Measurements from ENCODE around the gene TFPI. TPM values are rescaled to one million over a fixed set of nuclear protein-coding genes. Genes with fewer than 3 reads are reported as not detected.
A peak's percentile ranks its signal among the peaks of the same experiment; 100 is the strongest.

TFPI gene
- total RNA-seq, 2 donors from 2014 or later, result 0.05 to 0.19 TPM

DNA sequence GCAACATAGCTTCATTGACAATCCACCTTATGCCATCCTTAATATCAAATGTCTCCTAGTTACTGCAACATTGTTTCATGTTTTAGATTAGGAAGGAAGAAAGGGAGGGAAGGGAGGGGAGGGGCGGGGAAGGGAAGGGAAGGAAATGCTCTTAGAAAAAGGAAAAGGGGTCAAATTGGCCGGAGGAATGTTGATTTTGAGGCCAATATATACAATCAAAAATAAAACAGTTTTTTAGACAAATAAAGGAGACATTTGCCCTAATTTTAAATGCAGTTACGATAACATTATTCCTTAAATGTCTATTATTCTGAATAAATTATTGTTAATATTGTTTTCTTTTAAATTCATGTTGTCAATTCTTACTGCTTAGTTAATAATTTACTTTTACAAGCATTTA lies 72.7 kb downstream of the TFPI start:
- Mint-ChIP-seq H3K36me3 (ENCODE audit: insufficient read depth in 2 of 2) (no peaks in the 10 kb centered on the region), H3K27ac (no peak overlapping the region), H3K27me3 (ENCODE audit: low read depth) (no peaks in the 10 kb centered on the region), H3K4me1 (ENCODE audit: low read depth) (no peaks in the 10 kb centered on the region), H3K9me3 (no peaks in the 10 kb centered on the region), H3K4me3 (no peak overlapping the region)
- DNase-seq (no peak), ATAC-seq (replicated peaks in 1 of 2) (no peak)

DNA sequence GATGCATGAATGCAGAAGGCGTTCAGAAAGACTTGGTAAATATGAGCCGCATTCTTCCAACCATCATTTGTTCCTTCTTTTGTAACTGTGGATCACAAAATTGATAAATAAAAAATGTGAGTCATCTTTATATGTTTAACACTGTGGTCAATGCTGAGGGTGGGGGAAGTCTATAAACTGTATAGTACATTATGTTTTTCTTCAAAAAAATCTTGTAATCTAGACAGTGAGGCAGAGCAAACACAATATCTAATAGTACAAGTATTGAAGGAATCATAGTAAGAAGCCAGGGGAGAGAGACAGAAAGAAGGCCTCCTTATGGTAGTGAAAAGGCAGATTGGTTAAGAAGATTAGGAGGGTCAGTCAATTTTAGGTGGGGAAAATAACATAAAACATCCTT lies 75.5 kb downstream of the TFPI start:
- Mint-ChIP-seq H3K9me3 (no peaks in the 10 kb centered on the region), H3K27me3 (ENCODE audit: low read depth) (no peaks in the 10 kb centered on the region), H3K27ac (no peak overlapping the region), H3K36me3 (ENCODE audit: insufficient read depth in 2 of 2) (no peaks in the 10 kb centered on the region), H3K4me1 (ENCODE audit: low read depth) (no peaks in the 10 kb centered on the region), H3K4me3 (no peak overlapping the region)
- no peak for ATAC-seq (replicated peaks in 1 of 2)
- DNase-seq, result no peak

DNA sequence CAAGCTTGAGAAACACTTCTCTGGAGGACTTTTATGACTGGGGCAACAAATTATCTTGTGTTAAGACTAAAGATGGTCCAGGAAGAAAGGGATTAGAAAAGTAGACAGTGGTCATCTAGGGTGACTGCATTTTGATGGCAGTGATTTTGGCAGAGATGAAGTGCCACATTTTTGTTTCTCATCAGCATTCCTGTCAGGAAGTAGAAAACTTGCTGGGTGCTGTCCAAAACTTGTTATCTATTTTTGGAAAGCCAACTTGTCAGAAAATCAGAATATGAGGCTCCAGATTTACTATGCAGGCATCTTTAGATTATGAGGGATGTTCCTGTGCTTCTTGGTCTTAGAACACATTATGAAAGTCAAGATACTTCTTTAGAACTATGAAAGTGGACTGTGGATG lies 77.2 kb downstream of the TFPI start:
- Mint-ChIP-seq H3K4me1 (ENCODE audit: low read depth) (no peaks in the 10 kb centered on the region), H3K4me3 (no peak overlapping the region)
- no peak for ATAC-seq (replicated peaks in 1 of 2)

DNA sequence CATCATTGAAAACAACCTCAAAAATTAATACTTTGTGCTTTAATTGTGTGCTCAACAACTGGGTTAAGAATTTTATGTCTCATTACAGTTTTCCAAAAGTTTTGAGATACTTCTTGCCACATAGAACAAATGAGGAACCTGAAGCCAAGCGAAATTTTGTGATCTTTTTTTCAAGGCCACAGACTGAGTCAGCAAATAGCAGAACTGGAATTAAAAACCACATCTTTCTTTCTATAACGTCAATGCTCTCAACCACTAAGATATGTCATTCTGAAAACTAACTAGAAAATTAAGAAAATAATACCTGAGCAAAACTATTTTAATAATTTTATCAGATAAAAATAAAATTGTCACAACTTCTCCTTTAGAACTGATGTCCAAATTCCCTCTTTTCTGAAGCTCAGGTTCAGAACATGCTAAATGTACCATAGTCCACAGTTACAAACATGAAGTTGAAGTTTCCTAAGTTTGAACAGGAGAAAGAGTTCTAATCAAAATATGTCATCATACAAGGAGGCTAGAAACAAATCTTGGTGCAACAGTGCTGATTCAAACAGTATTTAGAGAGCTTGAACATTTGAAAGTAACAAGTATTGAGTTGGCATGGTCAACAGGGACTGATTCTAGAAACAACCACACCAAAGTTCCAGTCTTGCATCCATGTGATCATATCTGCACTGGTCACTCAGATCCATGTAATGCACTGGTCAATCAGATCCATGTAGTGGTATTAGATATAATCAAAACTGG lies 78.6 kb downstream of the TFPI start:
- Mint-ChIP-seq H3K4me3 (no peak overlapping the region), H3K36me3 (ENCODE audit: insufficient read depth in 2 of 2) (no peaks in the 10 kb centered on the region), H3K27ac (no peak overlapping the region), H3K27me3 (ENCODE audit: low read depth) (no peaks in the 10 kb centered on the region), H3K9me3 (no peaks in the 10 kb centered on the region), H3K4me1 (ENCODE audit: low read depth) (no peaks in the 10 kb centered on the region)
- peak in 1 of 2 donors; percentile 40 for ATAC-seq (replicated peaks in 1 of 2)
- no peak for DNase-seq

More for the DNA sequence above, 77.2 kb downstream of the TFPI start:
- H3K27ac Mint-ChIP-seq, result no peak overlapping the region
- no peak for DNase-seq
- no peaks in the 10 kb centered on the region for H3K9me3 Mint-ChIP-seq
- H3K36me3 Mint-ChIP-seq (ENCODE audit: insufficient read depth in 2 of 2), result no peaks in the 10 kb centered on the region
- H3K27me3 Mint-ChIP-seq (ENCODE audit: low read depth), result no peaks in the 10 kb centered on the region

DNA sequence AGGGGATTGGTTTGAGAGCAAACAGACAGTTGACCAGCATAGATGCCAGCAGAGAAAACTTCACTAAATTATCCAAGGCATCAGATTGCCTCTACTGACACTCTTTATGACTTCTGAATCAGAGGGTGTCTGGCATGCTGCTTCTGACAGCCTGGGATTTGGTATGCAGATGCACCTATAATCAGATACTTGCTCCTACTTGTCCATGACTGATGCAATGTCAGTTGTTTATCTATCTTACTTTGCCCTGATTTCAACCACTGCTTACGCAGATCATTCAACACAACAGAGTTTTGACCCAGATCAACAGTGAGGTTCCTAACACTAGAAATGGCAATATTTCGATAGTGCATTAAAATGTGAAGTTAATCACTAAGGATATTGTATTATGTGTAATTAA lies 83.5 kb downstream of the TFPI start:
- H3K36me3 Mint-ChIP-seq (ENCODE audit: insufficient read depth in 2 of 2), result no peaks in the 10 kb centered on the region

DNA sequence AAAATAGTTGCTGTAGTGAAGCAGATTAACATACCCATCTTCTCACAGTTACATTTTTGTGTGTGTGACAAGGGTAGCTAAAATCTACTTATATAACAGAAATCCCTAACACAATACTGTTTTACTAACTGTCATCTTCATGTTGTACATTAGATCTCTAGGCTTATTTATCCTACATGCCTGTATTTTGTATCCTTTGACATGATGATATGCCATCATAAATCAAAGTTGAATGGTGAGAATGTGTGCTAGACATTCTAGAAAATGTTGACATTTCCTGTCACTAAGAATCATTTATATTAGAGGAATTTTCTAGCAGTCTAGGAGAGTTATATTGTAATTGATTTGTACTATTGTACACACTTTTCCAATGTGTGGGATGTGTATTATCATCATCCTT lies 84.7 kb downstream of the TFPI start:
- DNase-seq (no peak), ATAC-seq (replicated peaks in 1 of 2) (no peak)
- H3K9me3 Mint-ChIP-seq, result no peaks in the 10 kb centered on the region

More for the DNA sequence above, 83.5 kb downstream of the TFPI start:
- no peak overlapping the region for H3K4me3 Mint-ChIP-seq
- ATAC-seq (replicated peaks in 1 of 2), result no peak
- no peak overlapping the region for H3K27ac Mint-ChIP-seq
- no peaks in the 10 kb centered on the region for H3K9me3 Mint-ChIP-seq
- H3K4me1 Mint-ChIP-seq (ENCODE audit: low read depth), result no peaks in the 10 kb centered on the region
- no peaks in the 10 kb centered on the region for H3K27me3 Mint-ChIP-seq (ENCODE audit: low read depth)
- no peak for DNase-seq

DNA sequence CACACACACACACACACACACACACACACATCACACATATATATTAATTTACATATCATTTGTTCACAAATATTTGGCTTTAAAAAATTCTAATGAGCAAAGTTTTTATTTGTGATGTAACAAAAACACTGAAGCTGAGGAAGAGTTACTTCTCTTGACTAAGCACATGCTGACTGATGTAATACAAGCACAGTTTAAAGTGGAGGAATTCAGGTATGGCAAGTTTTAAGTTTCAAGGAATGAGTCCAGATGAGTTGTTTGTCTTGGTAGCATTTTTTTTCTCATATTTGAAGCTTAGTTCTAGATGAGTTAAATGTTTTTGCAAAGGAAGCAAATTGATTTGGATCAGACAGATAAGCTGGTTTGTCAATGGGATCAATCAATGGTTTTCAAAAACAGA lies 86.0 kb downstream of the TFPI start:
- Mint-ChIP-seq H3K27me3 (ENCODE audit: low read depth) (no peaks in the 10 kb centered on the region), H3K36me3 (ENCODE audit: insufficient read depth in 2 of 2) (no peaks in the 10 kb centered on the region)
- no peak for ATAC-seq (replicated peaks in 1 of 2)

More for the DNA sequence above, 84.7 kb downstream of the TFPI start:
- Mint-ChIP-seq H3K4me3 (no peak overlapping the region), H3K27ac (no peak overlapping the region), H3K27me3 (ENCODE audit: low read depth) (no peaks in the 10 kb centered on the region), H3K4me1 (ENCODE audit: low read depth) (no peaks in the 10 kb centered on the region), H3K36me3 (ENCODE audit: insufficient read depth in 2 of 2) (no peaks in the 10 kb centered on the region)

DNA sequence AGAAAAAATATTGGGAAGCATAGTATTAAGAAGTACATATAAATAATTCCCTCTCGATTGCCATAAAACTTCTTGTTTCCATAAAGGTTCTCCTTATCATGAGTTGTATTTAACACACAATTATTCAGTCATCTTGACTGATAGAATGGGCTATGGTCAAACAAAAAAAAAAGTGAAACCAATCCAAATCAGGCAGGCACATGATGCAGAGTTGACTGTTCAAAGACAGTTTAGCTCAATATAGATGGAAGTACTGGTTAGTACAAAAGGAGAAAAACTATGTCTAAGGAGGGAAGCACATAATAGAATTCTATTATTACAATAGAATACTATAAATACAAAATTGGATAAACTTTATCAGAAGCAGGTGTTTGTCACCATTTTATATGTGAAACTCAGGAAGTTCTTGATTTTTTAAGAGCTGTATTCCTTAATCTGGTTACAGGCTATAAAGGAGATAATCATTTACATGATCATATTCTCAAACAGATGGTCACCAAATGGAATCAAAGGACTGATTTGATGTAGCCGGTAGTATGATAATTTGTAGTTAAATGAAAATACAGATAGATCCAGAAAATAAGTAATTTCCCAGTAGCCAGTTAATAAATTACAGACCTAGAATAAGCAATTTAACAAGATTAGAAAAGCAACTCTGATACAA lies 88.0 kb downstream of the TFPI start:
- Mint-ChIP-seq H3K4me1 (ENCODE audit: low read depth) (no peaks in the 10 kb centered on the region), H3K27ac (no peak overlapping the region), H3K9me3 (no peaks in the 10 kb centered on the region), H3K36me3 (ENCODE audit: insufficient read depth in 2 of 2) (no peaks in the 10 kb centered on the region), H3K27me3 (ENCODE audit: low read depth) (no peaks in the 10 kb centered on the region), H3K4me3 (no peak overlapping the region)
- DNase-seq, result no peak
- no peak for ATAC-seq (replicated peaks in 1 of 2)

More for the DNA sequence above, 86.0 kb downstream of the TFPI start:
- no peaks in the 10 kb centered on the region for H3K4me1 Mint-ChIP-seq (ENCODE audit: low read depth)
- no peak overlapping the region for H3K27ac Mint-ChIP-seq
- no peak overlapping the region for H3K4me3 Mint-ChIP-seq
- H3K9me3 Mint-ChIP-seq, result no peaks in the 10 kb centered on the region
- no peak for DNase-seq

DNA sequence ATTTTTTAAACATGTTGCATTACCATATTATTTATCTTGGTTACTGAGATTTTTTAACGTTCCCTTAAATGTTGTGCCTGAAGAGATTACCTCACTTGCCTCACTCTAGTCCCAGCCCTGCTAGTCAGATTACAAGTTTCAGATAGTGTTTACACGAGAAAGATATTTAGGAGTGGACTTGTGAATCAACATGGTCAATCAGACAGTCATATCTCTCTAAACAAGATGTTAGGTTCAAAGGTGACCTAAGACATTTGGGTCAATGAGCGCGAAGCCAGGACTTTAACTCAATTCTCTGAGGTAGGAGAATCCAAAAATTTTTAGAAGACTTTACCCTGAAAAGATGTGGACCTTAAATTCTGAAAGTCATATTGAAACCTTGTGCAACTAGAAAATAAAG lies 91.4 kb downstream of the TFPI start:
- Mint-ChIP-seq H3K27ac (no peak overlapping the region), H3K9me3 (no peaks in the 10 kb centered on the region)
- no peak for ATAC-seq (replicated peaks in 1 of 2)

DNA sequence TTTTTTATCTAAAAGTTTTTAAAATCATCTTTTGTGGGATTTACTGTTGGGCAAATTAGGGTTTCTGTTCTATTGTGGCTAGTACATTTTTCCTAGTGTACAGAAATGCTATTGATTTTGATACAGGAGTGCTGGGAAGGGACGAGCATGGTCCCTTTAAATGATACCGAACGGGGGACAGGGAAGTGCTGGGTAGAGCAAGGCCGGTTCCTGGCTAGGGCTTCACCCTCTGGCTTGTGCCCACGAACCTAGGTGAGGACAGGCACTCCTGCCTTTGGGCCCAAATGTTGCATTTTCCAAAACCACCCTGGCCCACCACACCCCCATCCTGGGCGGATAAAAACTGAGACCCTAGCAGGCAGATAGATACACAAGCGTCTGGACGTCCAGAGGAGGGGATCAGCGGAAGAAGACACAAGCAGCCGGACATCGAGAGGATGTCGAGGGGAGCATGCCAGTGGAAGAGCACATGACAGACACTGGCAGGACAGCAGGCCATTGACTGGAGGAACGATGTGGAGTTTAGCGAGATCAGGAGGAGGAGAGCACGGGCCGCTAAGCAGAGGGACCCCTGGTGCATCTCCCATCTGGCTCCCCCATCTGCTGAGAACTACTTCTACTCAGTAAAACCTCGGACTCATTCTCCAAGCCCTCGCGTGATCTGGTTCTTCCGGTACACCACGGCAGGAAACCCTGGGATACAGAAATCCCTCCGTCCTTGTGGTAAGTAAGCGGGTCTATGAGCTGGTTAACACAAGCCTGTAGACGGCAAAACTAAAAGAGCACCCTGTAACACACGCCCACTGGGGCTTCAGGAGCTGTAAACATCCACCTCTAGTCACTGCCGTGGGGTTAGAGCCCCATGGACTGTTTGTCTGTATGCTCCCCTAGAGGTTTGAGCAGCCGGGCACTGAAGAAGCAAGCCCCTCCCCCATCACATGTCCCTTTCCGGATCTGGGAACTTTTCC lies 92.7 kb downstream of the TFPI start:
- Mint-ChIP-seq H3K4me1 (ENCODE audit: low read depth) (no peaks in the 10 kb centered on the region), H3K27ac (no peak overlapping the region), H3K36me3 (ENCODE audit: insufficient read depth in 2 of 2) (no peaks in the 10 kb centered on the region), H3K4me3 (no peak overlapping the region), H3K27me3 (ENCODE audit: low read depth) (no peaks in the 10 kb centered on the region), H3K9me3 (no peaks in the 10 kb centered on the region)
- ATAC-seq (replicated peaks in 1 of 2) (no peak), DNase-seq (no peak)

More for the DNA sequence above, 91.4 kb downstream of the TFPI start:
- H3K27me3 Mint-ChIP-seq (ENCODE audit: low read depth), result no peaks in the 10 kb centered on the region
- H3K4me3 Mint-ChIP-seq, result no peak overlapping the region
- H3K4me1 Mint-ChIP-seq (ENCODE audit: low read depth), result no peaks in the 10 kb centered on the region
- no peak for DNase-seq
- H3K36me3 Mint-ChIP-seq (ENCODE audit: insufficient read depth in 2 of 2), result no peaks in the 10 kb centered on the region

DNA sequence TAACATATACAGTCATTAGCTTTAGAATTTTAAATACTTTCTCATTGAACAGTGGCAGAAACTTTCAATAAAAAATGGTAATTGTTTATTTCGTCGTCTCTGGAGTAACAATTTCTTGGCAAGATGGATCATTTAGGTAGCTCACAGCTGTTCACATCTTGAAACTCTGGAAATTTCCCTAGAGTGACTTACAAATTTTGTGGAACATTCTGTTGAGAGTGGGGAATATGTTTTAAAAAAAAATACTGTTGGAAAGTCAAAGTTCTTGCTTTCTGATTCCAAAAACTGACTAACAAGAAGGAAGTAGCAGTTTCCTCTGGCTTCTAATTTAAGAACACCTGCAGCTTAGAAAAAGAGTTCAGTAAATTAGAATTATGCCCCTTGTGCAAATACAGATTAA lies 95.0 kb downstream of the TFPI start:
- Mint-ChIP-seq H3K4me3 (no peak overlapping the region), H3K4me1 (ENCODE audit: low read depth) (no peaks in the 10 kb centered on the region), H3K9me3 (no peaks in the 10 kb centered on the region), H3K36me3 (ENCODE audit: insufficient read depth in 2 of 2) (no peaks in the 10 kb centered on the region), H3K27me3 (ENCODE audit: low read depth) (no peaks in the 10 kb centered on the region), H3K27ac (no peak overlapping the region)
- DNase-seq, result no peak
- no peak for ATAC-seq (replicated peaks in 1 of 2)

DNA sequence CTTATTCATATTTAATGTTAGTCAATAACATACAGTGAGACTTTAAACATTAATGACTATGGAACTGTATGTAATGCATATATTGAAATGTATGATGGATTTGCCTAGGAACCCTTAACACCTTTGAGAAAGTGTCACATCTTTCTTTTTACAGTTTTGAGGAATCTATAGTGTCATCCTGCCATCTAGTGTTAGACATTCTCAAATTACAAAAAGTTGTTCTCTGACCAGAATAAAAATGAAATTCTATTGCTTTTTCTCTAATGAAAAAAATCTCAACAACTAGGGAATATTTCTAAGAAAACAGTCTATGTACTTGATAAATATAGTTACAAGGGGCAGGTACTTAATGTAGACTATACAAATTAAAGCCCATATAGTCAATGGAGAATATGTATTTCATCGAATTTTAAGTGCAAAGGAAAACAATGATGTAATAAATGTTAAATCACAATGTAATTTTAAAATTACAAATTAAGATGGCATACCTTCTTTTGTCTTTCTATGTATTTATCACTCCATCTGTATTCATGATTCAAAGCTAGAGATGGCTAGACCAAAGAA lies 101.1 kb downstream of the TFPI start:
- no peaks in the 10 kb centered on the region for H3K9me3 Mint-ChIP-seq
- ATAC-seq (replicated peaks in 1 of 2) (no peak), DNase-seq (no peak)

DNA sequence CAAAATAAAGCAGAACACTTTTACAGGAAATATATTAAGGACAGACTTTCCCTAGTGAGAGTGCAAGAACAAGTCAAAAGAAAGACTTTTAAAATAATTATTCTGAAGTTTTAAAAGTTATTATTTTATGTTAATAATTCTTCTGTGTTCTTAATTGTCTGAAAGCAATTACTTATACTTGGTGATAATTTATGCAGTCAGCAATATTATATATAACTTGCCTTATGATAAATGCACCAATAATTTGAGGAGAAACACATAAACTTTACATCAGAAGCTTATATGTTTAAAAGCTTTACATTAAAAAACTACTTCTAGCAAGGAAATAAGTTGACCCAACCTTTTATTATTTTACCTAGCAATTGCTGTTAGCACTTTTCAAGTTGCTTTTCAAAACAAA lies 102.7 kb downstream of the TFPI start:
- H3K4me3 Mint-ChIP-seq, result no peak overlapping the region
- H3K36me3 Mint-ChIP-seq (ENCODE audit: insufficient read depth in 2 of 2), result no peaks in the 10 kb centered on the region
- no peak overlapping the region for H3K27ac Mint-ChIP-seq
- no peaks in the 10 kb centered on the region for H3K27me3 Mint-ChIP-seq (ENCODE audit: low read depth)
- ATAC-seq (replicated peaks in 1 of 2) (no peak), DNase-seq (no peak)
- peaks cover 8% of the 10 kb centered on the region for H3K4me1 Mint-ChIP-seq (ENCODE audit: low read depth)
- no peaks in the 10 kb centered on the region for H3K9me3 Mint-ChIP-seq

More for the DNA sequence above, 101.1 kb downstream of the TFPI start:
- Mint-ChIP-seq H3K4me1 (ENCODE audit: low read depth) (peaks cover 5% of the 10 kb centered on the region), H3K27me3 (ENCODE audit: low read depth) (no peaks in the 10 kb centered on the region), H3K36me3 (ENCODE audit: insufficient read depth in 2 of 2) (no peaks in the 10 kb centered on the region), H3K27ac (no peak overlapping the region), H3K4me3 (no peak overlapping the region)

Data from activated T-cell treated with anti-CD3 and anti-CD28 coated beads, Interleukin-2, amount 50 U/mL, for 72 hours (primary cell).